Measurements from ENCODE around the gene TLE4.

- TF ChIP-seq CTCF (conservative IDR thresholded peaks at IDR 0.05; ENCODE audit: low read depth, low read length) (no peak), POLR2A (IDR thresholded peaks at IDR 0.05; ENCODE audit: low read depth, low read length) (no peak), MXI1 (IDR thresholded peaks at IDR 0.05; ENCODE audit: borderline replicate concordance, low read depth, low read length) (no peak), CEBPB (IDR thresholded peaks at IDR 0.05; ENCODE audit: low read depth, low read length) (no peak), RFX5 (IDR thresholded peaks at IDR 0.05; ENCODE audit: low read depth, low read length) (no peak), RCOR1 (IDR thresholded peaks at IDR 0.05; ENCODE audit: insufficient replicate concordance, low read length) (no peak), RAD21 (IDR thresholded peaks at IDR 0.05; ENCODE audit: low read length) (no peak), BHLHE40 (IDR thresholded peaks at IDR 0.05; ENCODE audit: low read depth, low read length) (no peak), CHD1 (IDR thresholded peaks at IDR 0.05; ENCODE audit: low read depth, low read length) (no peak), FOS (IDR thresholded peaks at IDR 0.05; ENCODE audit: low read depth, low read length) (no peak), SMC3 (IDR thresholded peaks at IDR 0.05; ENCODE audit: low read depth, low read length) (no peak), USF2 (IDR thresholded peaks at IDR 0.05; ENCODE audit: low read depth, low read length) (no peak), MAFK (IDR thresholded peaks at IDR 0.05; ENCODE audit: low read depth, low read length) (no peak)
Observed at GRCh38 chr9:79564105-79564504, 7.7 kb upstream of the TLE4 start.

Measured in IMR-90 (cell line).